RKO (cell line): Measurements from ENCODE around the gene FOXL2.
"Not testable (repeated sequence)": the region's sequence is repeated elsewhere in the genome, so short reads cannot be mapped to it uniquely, and the experiment has no call there.

Source experiments
- DNase-seq: peaks from one replicate; pipeline ENCODE4 v3.0.0-alpha.2; 2016; ENCODE audit warnings: low spot score

FOXL2 gene

DNA sequence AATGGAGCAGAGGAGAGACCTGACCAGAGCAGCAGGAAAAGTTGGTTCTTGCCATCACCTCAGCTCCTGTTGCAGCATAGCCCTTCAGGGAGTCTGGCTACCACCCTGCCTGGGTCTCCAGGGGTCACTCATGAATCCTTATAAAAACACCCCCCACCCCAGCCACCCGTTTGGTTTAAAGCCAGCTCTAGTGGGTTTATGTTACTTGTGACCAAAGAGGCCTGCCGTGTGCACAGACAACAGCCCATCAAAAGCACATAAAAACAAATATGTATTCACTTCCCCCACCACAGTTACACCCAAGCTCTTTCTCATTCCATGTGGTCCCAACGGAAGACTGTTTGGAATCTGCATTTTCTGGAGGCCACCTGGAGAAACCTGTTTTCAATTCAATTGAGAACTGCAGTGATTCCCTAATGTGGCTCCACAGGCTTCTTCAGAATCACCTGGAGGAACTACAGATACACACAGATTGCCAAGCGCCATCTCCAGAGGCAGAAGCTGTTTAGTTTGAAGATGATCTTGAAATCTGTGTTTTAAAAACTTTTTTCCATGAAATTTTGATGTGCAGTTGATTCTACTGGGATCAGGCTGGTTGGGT lies 13.8 kb downstream of the FOXL2 start:
- no peak for DNase-seq

DNA sequence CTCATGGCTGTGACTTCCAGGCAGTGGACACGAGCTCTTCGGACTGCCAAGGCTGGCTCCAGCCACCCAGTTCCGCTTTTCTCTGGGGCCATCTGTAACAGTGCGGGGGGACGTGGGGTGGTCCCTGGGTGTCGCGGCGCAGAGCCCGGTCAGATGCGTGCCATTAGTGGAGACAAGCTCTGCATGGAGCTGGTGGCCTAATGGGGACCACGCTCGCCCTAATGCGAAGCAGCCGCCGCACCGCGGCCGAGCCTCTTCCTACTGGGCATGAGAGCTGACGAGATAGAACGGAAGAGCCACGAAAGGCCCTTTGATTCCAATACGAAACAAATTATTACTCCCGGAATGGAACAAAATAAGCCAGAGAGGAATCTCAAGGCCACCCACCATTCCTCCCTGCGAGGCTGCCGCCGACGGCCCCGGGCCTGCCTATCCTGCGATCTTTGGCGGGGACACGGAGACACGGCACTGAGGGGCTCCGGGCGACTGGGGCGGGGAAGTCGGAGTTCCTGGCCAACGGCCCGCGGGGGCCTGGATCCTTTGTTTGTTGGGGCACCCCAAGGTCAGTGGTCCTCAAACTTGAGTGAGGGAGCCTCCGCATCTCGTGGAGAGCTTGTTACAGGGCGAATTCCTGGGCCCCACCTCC lies 18.1 kb downstream of the FOXL2 start:
- no peak for DNase-seq

DNA sequence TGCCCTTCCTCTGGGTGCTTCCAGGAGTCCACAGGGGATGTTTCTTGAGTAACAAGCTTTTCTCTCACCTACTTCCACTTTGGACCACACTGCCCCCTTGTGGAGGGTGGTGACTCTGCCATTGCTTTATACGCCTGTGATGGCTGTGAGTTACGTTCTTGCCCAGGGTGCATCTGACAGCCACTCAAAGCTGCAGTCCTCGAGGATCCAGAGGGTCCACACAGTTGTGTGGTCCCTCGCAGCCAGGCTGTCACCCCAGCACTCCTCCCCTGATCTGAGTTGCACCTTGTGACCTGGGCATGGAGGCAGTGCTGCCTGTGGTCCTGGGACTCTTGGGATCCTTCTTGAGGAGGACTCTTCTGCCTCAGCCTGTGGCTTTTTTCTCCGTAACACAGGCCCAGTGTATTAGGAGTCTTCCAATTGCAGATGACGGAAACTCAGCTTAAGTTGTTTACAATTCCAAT lies 23.4 kb downstream of the FOXL2 start:
- DNase-seq: peak; percentile 80

GRCh38 chr3:138922400-138922799 lies 24.5 kb downstream of the FOXL2 start:
- DNase-seq: not testable (repeated sequence)

- DNase-seq: peak; percentile 40
Observed at GRCh38 chr3:138921316-138922292, 25.3 kb downstream of the FOXL2 start.

- DNase-seq: no peak
Observed at GRCh38 chr3:138919325-138919724, 27.6 kb downstream of the FOXL2 start.

- DNase-seq: no peak
Observed at GRCh38 chr3:138916824-138917223, 30.1 kb downstream of the FOXL2 start.

GRCh38 chr3:138915503-138916498 lies 31.1 kb downstream of the FOXL2 start:
- peak; percentile 88 for DNase-seq

- DNase-seq: peak; percentile 81
Observed at GRCh38 chr3:138914870-138915502, 32.0 kb downstream of the FOXL2 start.

- DNase-seq: no peak
Observed at GRCh38 chr3:138913766-138914165, 33.2 kb downstream of the FOXL2 start.

- no peak for DNase-seq
Observed at GRCh38 chr3:138912237-138912636, 34.7 kb downstream of the FOXL2 start.

DNA sequence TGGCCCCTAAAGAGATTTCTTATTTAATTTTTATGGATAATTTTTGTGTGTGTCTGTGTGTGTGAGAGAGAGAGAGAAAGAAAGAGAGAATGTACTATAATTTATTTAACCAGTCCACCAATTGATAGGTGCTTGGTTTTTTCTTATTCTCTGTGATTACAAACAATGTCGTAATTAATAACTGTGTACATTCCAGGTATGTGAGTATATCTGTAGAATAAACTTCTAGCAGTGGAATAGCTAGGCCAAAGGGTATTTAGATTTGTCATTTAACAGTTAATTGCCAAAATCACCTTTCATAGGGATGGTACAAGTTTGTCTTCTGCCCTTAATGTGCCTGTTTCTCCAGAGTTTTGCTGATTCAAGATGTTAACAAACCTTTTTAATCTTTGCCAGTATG lies 35.3 kb downstream of the FOXL2 start:
- no peak for DNase-seq

- no peak for DNase-seq
Observed at GRCh38 chr3:138909904-138910303, 37.0 kb downstream of the FOXL2 start.

GRCh38 chr3:138908846-138909245 lies 38.1 kb downstream of the FOXL2 start:
- no peak for DNase-seq

DNA sequence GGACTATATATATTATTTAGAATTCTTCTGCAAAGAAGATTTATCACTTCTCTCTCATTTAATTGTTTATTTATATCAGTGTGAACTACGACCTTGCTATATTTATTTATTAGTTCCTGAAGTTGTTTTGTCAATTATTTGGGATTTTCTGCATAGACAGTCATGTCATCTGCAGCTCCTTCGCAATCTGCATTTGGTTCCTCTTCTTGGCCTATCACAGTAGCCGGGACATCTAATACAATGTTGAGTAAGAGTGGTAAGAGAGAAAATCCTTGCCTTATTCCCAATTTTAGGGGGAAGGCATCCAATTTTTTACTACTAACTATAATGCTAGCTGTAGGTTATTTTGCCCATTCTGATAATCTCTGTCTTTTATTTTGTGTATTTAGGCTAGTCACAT lies 39.4 kb downstream of the FOXL2 start:
- DNase-seq: no peak

DNA sequence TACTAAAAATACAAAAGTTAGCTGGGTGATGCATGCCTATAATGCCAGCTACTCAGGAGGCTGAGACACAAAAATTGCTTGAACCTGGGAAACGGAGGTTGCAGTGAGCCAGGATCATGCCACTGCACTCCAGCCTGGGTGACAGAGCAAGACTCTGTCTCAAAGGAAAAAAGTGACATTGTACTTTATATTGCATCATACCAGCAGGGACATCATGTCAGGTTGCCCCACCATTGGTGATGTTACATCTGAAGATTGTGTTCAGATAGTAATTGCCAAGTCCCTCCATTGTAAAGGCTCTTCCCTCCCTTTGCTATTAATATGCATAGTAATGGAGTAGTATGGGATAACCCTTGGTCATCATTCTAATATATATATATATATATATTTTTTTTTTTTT lies 44.8 kb downstream of the FOXL2 start:
- DNase-seq: no peak

DNA sequence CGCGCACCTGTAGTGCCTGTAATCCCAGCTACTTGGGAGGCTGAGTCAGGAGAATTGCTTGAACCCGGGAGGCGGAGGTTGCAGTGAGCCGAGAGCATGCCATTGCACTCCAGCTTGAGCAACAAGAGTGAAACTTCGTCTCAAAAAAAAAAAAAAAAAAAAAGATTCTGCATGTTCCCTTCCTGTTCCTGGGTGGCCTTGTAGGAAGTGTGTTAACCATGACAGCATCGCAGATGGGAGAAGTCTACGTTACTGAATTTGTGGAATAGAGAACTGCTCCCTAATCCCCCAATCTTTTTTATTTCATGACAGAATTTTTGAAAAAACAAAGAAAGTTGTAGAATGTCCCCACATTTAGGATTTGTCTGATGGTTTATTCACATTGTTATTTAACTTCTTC lies 45.4 kb downstream of the FOXL2 start:
- DNase-seq: no peak

DNA sequence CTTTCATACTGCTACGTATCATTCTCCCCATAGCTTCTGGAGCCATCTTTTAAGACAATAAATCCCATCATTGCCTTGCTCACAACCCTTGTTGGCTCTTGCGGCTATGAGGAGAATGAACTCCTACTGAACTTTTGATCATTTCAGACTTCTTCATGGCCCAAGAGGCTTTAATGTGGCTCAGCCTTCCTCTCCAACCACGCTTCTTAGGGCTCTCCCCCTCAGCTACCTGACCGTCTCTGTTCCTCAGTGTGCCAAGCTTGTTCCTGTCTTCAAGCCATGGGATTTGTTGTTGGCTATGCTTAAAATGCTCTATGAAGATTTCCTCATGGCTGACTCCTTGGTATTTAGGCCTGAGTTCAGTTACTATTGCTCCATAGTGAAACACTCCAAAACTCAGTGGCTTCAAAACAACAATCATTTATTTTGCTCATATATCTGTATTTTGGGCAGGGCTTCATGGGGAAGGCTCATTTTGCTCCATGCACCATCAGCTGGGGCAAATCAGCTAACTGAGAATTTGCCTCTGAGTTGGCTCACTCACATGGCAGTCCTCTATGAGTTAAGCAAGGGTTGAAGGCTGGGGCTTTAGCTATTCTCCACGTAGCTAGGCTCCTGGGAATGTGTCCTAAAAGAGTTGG lies 47.5 kb downstream of the FOXL2 start:
- DNase-seq: no peak

GRCh38 chr3:138898708-138899107 lies 48.2 kb downstream of the FOXL2 start:
- DNase-seq: no peak

DNA sequence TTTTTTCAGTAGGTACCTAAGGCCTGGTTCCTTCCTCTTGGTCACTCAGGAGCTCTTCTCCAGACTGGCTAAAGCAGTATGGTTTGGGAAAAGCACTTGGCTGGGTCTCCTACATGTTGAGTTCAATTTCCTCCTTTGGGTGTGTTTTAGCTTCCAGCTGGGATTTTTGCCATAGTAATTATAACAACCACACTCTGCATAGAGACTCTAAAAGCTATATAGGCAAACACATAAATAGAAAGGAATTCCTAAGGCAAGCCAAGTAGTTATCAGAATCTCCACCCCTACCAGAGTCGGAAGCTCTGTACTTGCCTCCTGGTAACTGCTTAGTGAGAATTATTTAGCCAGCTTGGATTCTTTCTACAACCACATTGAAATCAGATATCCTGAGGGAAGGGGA lies 48.6 kb downstream of the FOXL2 start:
- DNase-seq: no peak
